ENCODE results near the gene ARIH1.
"Not testable (repeated sequence)": the region's sequence is repeated elsewhere in the genome, so short reads cannot be mapped to it uniquely, and the experiment has no call there.

ARIH1 gene

GRCh38 chr15:72472992-72473610, 1.0 kb upstream of the ARIH1 start:
- H3K9me3 Mint-ChIP-seq = no peaks in the 10 kb centered on the region
- H3K36me3 Mint-ChIP-seq (ENCODE audit: low read depth) = peaks cover 22% of the 10 kb centered on the region

GRCh38 chr15:72474466-72474911, 359 bp downstream of the ARIH1 start:
- Mint-ChIP-seq H3K4me3 (peak overlapping the region; percentile 96 to 97 (median 97)), H3K36me3 (ENCODE audit: low read depth) (peaks cover 35% of the 10 kb centered on the region), H3K4me1 (peaks cover 34% of the 10 kb centered on the region), H3K27ac (peak overlapping the region; percentile 100), H3K9me3 (no peaks in the 10 kb centered on the region), H3K27me3 (ENCODE audit: low read depth) (no peaks in the 10 kb centered on the region)
- no peak for TF ChIP-seq CTCF (IDR thresholded peaks at IDR 0.05; ENCODE audit: unreplicated experiment in 3 of 3)

More at GRCh38 chr15:72472992-72473610, 1.0 kb upstream of the ARIH1 start:
- TF ChIP-seq CTCF (IDR thresholded peaks at IDR 0.05; ENCODE audit: unreplicated experiment in 3 of 3) = peak in 2 of 3 experiments; percentile 27 to 28
- H3K27ac Mint-ChIP-seq = peak overlapping the region; percentile 100
- peak overlapping the region; percentile 96 to 97 (median 97) for H3K4me3 Mint-ChIP-seq
- H3K4me1 Mint-ChIP-seq = peaks cover 30% of the 10 kb centered on the region
- no peaks in the 10 kb centered on the region for H3K27me3 Mint-ChIP-seq (ENCODE audit: low read depth)

GRCh38 chr15:72474912-72475628, 940 bp downstream of the ARIH1 start:
- Mint-ChIP-seq H3K36me3 (ENCODE audit: low read depth) (peaks cover 39% of the 10 kb centered on the region), H3K4me1 (peaks cover 34% of the 10 kb centered on the region), H3K9me3 (no peaks in the 10 kb centered on the region), H3K27ac (peak overlapping the region; percentile 100), H3K27me3 (ENCODE audit: low read depth) (no peaks in the 10 kb centered on the region), H3K4me3 (peak overlapping the region; percentile 96 to 97 (median 97))
- TF ChIP-seq CTCF (IDR thresholded peaks at IDR 0.05; ENCODE audit: unreplicated experiment in 3 of 3) = no peak

- no peak for TF ChIP-seq CTCF (IDR thresholded peaks at IDR 0.05; ENCODE audit: unreplicated experiment in 3 of 3)
- H3K27ac Mint-ChIP-seq = peak overlapping the region; percentile 100
- peak overlapping the region; percentile 96 to 97 (median 97) for H3K4me3 Mint-ChIP-seq
- no peaks in the 10 kb centered on the region for H3K27me3 Mint-ChIP-seq (ENCODE audit: low read depth)
- H3K4me1 Mint-ChIP-seq = peaks cover 36% of the 10 kb centered on the region
- H3K36me3 Mint-ChIP-seq (ENCODE audit: low read depth) = peaks cover 45% of the 10 kb centered on the region
- no peaks in the 10 kb centered on the region for H3K9me3 Mint-ChIP-seq
These were observed 1.5 kb downstream of the ARIH1 start for GRCh38 chr15:72475674-72476073.

- peaks cover 42% of the 10 kb centered on the region for H3K4me1 Mint-ChIP-seq
- peaks cover 51% of the 10 kb centered on the region for H3K36me3 Mint-ChIP-seq (ENCODE audit: low read depth)
- not testable (repeated sequence) for H3K9me3 Mint-ChIP-seq
These were observed 2.2 kb downstream of the ARIH1 start for GRCh38 chr15:72476330-72476729.

GRCh38 chr15:72481015-72481659, 7.0 kb downstream of the ARIH1 start:
- peak overlapping the region in 1 of 3 experiments; percentile 18 for H3K4me3 Mint-ChIP-seq
- TF ChIP-seq CTCF (IDR thresholded peaks at IDR 0.05; ENCODE audit: unreplicated experiment in 3 of 3) = no peak
- peaks cover 25% of the 10 kb centered on the region for H3K4me1 Mint-ChIP-seq
- peak overlapping the region in 1 of 3 experiments; percentile 73 for H3K27ac Mint-ChIP-seq
- H3K27me3 Mint-ChIP-seq (ENCODE audit: low read depth) = no peaks in the 10 kb centered on the region
- H3K9me3 Mint-ChIP-seq = no peaks in the 10 kb centered on the region
- H3K36me3 Mint-ChIP-seq (ENCODE audit: low read depth) = peaks cover 72% of the 10 kb centered on the region

More at GRCh38 chr15:72476330-72476729, 2.2 kb downstream of the ARIH1 start:
- H3K27ac Mint-ChIP-seq = peak overlapping the region; percentile 69 to 85 (median 79)
- peak overlapping the region; percentile 80 to 89 (median 80) for H3K4me3 Mint-ChIP-seq
- H3K27me3 Mint-ChIP-seq (ENCODE audit: low read depth) = not testable (repeated sequence)

Data from nephron (organoid).